Type B pancreatic cell (in vitro differentiated cells): ENCODE data around the gene ADGRF3. TPM values are rescaled to one million over a fixed set of nuclear protein-coding genes. Genes with fewer than 3 reads are reported as not detected.
"Not testable (repeated sequence)": the region's sequence is repeated elsewhere in the genome, so short reads cannot be mapped to it uniquely, and the experiment has no call there.

Experiments used
- DNase-seq: peaks from one replicate; pipeline ENCODE4 v3.0.0; 2021; ENCODE audit warnings: mixed read lengths; ENCODE audit not compliant: unreplicated experiment; ENCODE audit errors: extremely low spot score
- H3K27ac Mint-ChIP-seq: 2 replicates; pipeline ENCODE4 v1.8.0; 2021; ENCODE audit warnings: mild to moderate bottlenecking, mixed read lengths
- H3K27me3 Mint-ChIP-seq: 2 replicates; pipeline ENCODE4 v1.8.0; 2021; ENCODE audit warnings: mixed read lengths
- H3K36me3 Mint-ChIP-seq: 2 replicates; pipeline ENCODE4 v1.8.0; 2021; ENCODE audit warnings: mixed read lengths
- H3K4me1 Mint-ChIP-seq: one replicate; pipeline ENCODE4 v1.8.0; 2021; ENCODE audit warnings: mixed read lengths; ENCODE audit not compliant: unreplicated experiment
- H3K4me3 Mint-ChIP-seq: 2 replicates; pipeline ENCODE4 v1.8.0; 2021; ENCODE audit warnings: mild to moderate bottlenecking, mixed read lengths
- H3K9me3 Mint-ChIP-seq: 2 replicates; pipeline ENCODE4 v1.8.0; 2021; ENCODE audit warnings: mixed read lengths
- CTCF ChIP-seq: fragments of 200-600 bp; sonication (generic); conservative IDR thresholded peaks from 2 replicates; pipeline ENCODE4 v1.5.0; 2021; ENCODE audit warnings: antibody characterized with exemption, mild to moderate bottlenecking
- total RNA-seq: library from RNA; stranded (reverse); gene quantifications from 2 replicates; pipeline ENCODE4 v1.2.1, GENCODE V29; 2021; ENCODE audit warnings: low replicate concordance

The ADGRF3 gene
- total RNA-seq, 1 donor from 2014 or later: 1.2 TPM

- Mint-ChIP-seq H3K27me3 (no peaks in the 10 kb centered on the region), H3K36me3 (no peaks in the 10 kb centered on the region), H3K27ac (no peak overlapping the region), H3K4me1 (peaks cover 3% of the 10 kb centered on the region), H3K9me3 (no peaks in the 10 kb centered on the region), H3K4me3 (no peak overlapping the region)
- TF ChIP-seq CTCF: no peak
- DNase-seq: no peak
Measured at GRCh38 chr2:26313446-26313845, 33.1 kb downstream of the ADGRF3 start.

GRCh38 chr2:26312471-26312870 lies 34.1 kb downstream of the ADGRF3 start:
- no peaks in the 10 kb centered on the region for H3K27me3 Mint-ChIP-seq
- H3K9me3 Mint-ChIP-seq: no peaks in the 10 kb centered on the region
- H3K27ac Mint-ChIP-seq: no peak overlapping the region
- H3K4me3 Mint-ChIP-seq: no peak overlapping the region
- DNase-seq: no peak
- no peak for TF ChIP-seq CTCF
- peaks cover 3% of the 10 kb centered on the region for H3K4me1 Mint-ChIP-seq
- H3K36me3 Mint-ChIP-seq: no peaks in the 10 kb centered on the region

GRCh38 chr2:26309921-26310320 lies 36.7 kb downstream of the ADGRF3 start:
- H3K9me3 Mint-ChIP-seq: no peaks in the 10 kb centered on the region
- no peak for TF ChIP-seq CTCF
- H3K4me3 Mint-ChIP-seq: no peak overlapping the region

GRCh38 chr2:26305540-26305939 lies 41.0 kb downstream of the ADGRF3 start:
- Mint-ChIP-seq H3K9me3 (no peaks in the 10 kb centered on the region), H3K27ac (no peak overlapping the region), H3K4me1 (peaks cover 7% of the 10 kb centered on the region), H3K27me3 (no peaks in the 10 kb centered on the region), H3K36me3 (no peaks in the 10 kb centered on the region), H3K4me3 (no peak overlapping the region)
- no peak for DNase-seq
- TF ChIP-seq CTCF: no peak

More at GRCh38 chr2:26309921-26310320, 36.7 kb downstream of the ADGRF3 start:
- no peak overlapping the region for H3K27ac Mint-ChIP-seq
- H3K4me1 Mint-ChIP-seq: peaks cover 7% of the 10 kb centered on the region
- no peaks in the 10 kb centered on the region for H3K27me3 Mint-ChIP-seq
- no peak for DNase-seq
- no peaks in the 10 kb centered on the region for H3K36me3 Mint-ChIP-seq

- H3K27me3 Mint-ChIP-seq, DNase-seq, H3K4me1 Mint-ChIP-seq, H3K36me3 Mint-ChIP-seq, H3K9me3 Mint-ChIP-seq, H3K4me3 Mint-ChIP-seq, H3K27ac Mint-ChIP-seq: not testable (repeated sequence)
Measured at GRCh38 chr2:26305094-26305493, 41.5 kb downstream of the ADGRF3 start.

GRCh38 chr2:26302846-26303245 lies 43.7 kb downstream of the ADGRF3 start:
- Mint-ChIP-seq H3K27me3 (no peaks in the 10 kb centered on the region), H3K4me3 (no peak overlapping the region), H3K27ac (no peak overlapping the region), H3K36me3 (no peaks in the 10 kb centered on the region), H3K9me3 (no peaks in the 10 kb centered on the region), H3K4me1 (peaks cover 7% of the 10 kb centered on the region)
- no peak for DNase-seq
- TF ChIP-seq CTCF: no peak
